Caco-2 (cell line): ENCODE data around the gene AFAP1L1. TPM values are rescaled to one million over a fixed set of nuclear protein-coding genes. Genes with fewer than 3 reads are reported as not detected.

Experiments
- BruUV-seq: library from RNA; stranded (reverse); fragments of 400-500 nt; replicated peaks from 2 replicates; lab custom pipeline; 2021; lab: Mats Ljungman, UMichigan
- CTCF ChIA-PET: fragments of 300-600 bp; sonication (Branson Sonifier 250); formaldehyde crosslinking; loops from one replicate; lab custom pipeline; 2022; ENCODE audit warnings: antibody characterized with exemption; lab: Charles Lee
- POLR2A ChIA-PET: fragments of 300-600 bp; sonication (Branson Sonifier 250); formaldehyde crosslinking; loops from one replicate; lab custom pipeline; 2022; ENCODE audit warnings: antibody characterized with exemption; lab: Charles Lee
- DNase-seq, 2 experiments: peaks; one replicate each; pipeline versions ENCODE4 v3.0.0 to v3.0.0-alpha.2; 2020 to 2022
- H3K27me3 ChIP-seq: replicated peaks from 2 replicates; pipeline ENCODE4 v1.6.0; 2011; ENCODE audit warnings: low read length; ENCODE audit not compliant: control insufficient read depth, insufficient read depth
- H3K36me3 ChIP-seq: 2 replicates; pipeline ENCODE4 v1.5.1; 2011; ENCODE audit warnings: low read length; ENCODE audit not compliant: control insufficient read depth, insufficient read depth
- H3K4me1 ChIP-seq: fragments of 250-450 bp; sonication (Bioruptor Pico); 2 replicates; pipeline ENCODE4 v1.5.1; 2020; ENCODE audit warnings: mild to moderate bottlenecking
- H3K4me3 ChIP-seq: 2 replicates; pipeline ENCODE4 v1.5.1; 2011; ENCODE audit warnings: low read depth, mild to moderate bottlenecking, control low read depth, low read length
- H3K9me3 ChIP-seq: fragments of 250-450 bp; sonication (Bioruptor Pico); 2 replicates; pipeline ENCODE4 v1.5.1; 2020; ENCODE audit warnings: mild to moderate bottlenecking, moderate library complexity
- H3K27ac Mint-ChIP-seq: one replicate; pipeline ENCODE4 v1.8.0; 2022; ENCODE audit warnings: mixed read lengths; ENCODE audit not compliant: unreplicated experiment
- H3K27me3 Mint-ChIP-seq: one replicate; pipeline ENCODE4 v1.8.0; 2022; ENCODE audit warnings: mixed read lengths; ENCODE audit not compliant: insufficient read depth, unreplicated experiment
- H3K36me3 Mint-ChIP-seq: one replicate; pipeline ENCODE4 v1.8.0; 2022; ENCODE audit warnings: mild to moderate bottlenecking, mixed read lengths; ENCODE audit not compliant: insufficient read depth, unreplicated experiment
- H3K4me1 Mint-ChIP-seq: one replicate; pipeline ENCODE4 v1.8.0; 2022; ENCODE audit warnings: low read depth, mixed read lengths; ENCODE audit not compliant: unreplicated experiment
- H3K4me3 Mint-ChIP-seq: one replicate; pipeline ENCODE4 v1.8.0; 2022; ENCODE audit warnings: mild to moderate bottlenecking, moderate library complexity, mixed read lengths; ENCODE audit not compliant: unreplicated experiment
- H3K9me3 Mint-ChIP-seq: one replicate; pipeline ENCODE4 v1.8.0; 2022; ENCODE audit warnings: mixed read lengths; ENCODE audit not compliant: unreplicated experiment
- CTCF ChIP-seq, 2 experiments: fragments of 200-600 bp in 1 of 2; IDR thresholded peaks; 1 replicate in 1 of 2; 2 replicates in 1 of 2; pipeline versions ENCODE4 v1.5.1 to v1.8.0; 2011 to 2022; ENCODE audit warnings: antibody characterized with exemption in 1 of 2, control low read depth in 1 of 2, inconsistent platforms in 1 of 2, low read depth in 1 of 2, low read length in 1 of 2, mild to moderate bottlenecking in 1 of 2, moderate library complexity in 1 of 2; ENCODE audit not compliant: insufficient read depth in 1 of 2, severe bottlenecking in 1 of 2, unreplicated experiment in 1 of 2
- intact Hi-C: fragments of 100-400 bp; cut with micrococcal nuclease; formaldehyde crosslinking; loops from one replicate; pipeline ENCODE4 v1.10.0; 2022; ENCODE audit not compliant: unreplicated experiment
- total RNA-seq: library from RNA; stranded (reverse); gene quantifications from 2 replicates; pipeline ENCODE4 v1.2.3, GENCODE V29; 2022

AFAP1L1 gene
- total RNA-seq, 1 experiment from 2014 or later = 0.45 TPM

GRCh38 chr5:149246906-149247305, 24.8 kb upstream of the AFAP1L1 start:
- TF ChIP-seq CTCF (IDR thresholded peaks at IDR 0.05; ENCODE audit: insufficient read depth in 1 of 2, low read depth in 1 of 2, low read length in 1 of 2, severe bottlenecking in 1 of 2, unreplicated experiment in 1 of 2) = no peak
- intact Hi-C loops = no loop called here
- POLR2A ChIA-PET = no interaction called here
- H3K4me1 Mint-ChIP-seq = no peaks in the 10 kb centered on the region
- H3K9me3 Mint-ChIP-seq = no peaks in the 10 kb centered on the region
- peaks cover 29% of the 10 kb centered on the region for H3K27me3 Mint-ChIP-seq
- no peaks in the 10 kb centered on the region for H3K4me1 ChIP-seq
- BruUV-seq = no TSS peak
- H3K27me3 ChIP-seq = no peaks in the 10 kb centered on the region; the same call in 1 of the 2 replicates
- H3K4me3 Mint-ChIP-seq = no peak overlapping the region
- no peak for DNase-seq
- H3K4me3 ChIP-seq = no peak overlapping the region
- no peaks in the 10 kb centered on the region for H3K36me3 Mint-ChIP-seq
- CTCF ChIA-PET = interaction anchor here (0.6 kb wide), 1 partner anchor 28 kb away, joined by 5 read pairs; no protein-coding TSS in a partner anchor
- H3K9me3 ChIP-seq = no peaks in the 10 kb centered on the region; the same call in 1 of the 2 replicates
- H3K27ac Mint-ChIP-seq = no peak overlapping the region
- H3K36me3 ChIP-seq = no peaks in the 10 kb centered on the region

GRCh38 chr5:149247726-149248125, 23.9 kb upstream of the AFAP1L1 start:
- Histone ChIP-seq H3K4me1 (no peaks in the 10 kb centered on the region), H3K4me3 (no peak overlapping the region), H3K27me3 (no peaks in the 10 kb centered on the region; the same call in 1 of the 2 replicates), H3K9me3 (no peaks in the 10 kb centered on the region), H3K36me3 (no peaks in the 10 kb centered on the region)
- no TSS peak for BruUV-seq
- H3K36me3 Mint-ChIP-seq = no peaks in the 10 kb centered on the region
- no peaks in the 10 kb centered on the region for H3K9me3 Mint-ChIP-seq
- no peak overlapping the region for H3K27ac Mint-ChIP-seq
- no peak for DNase-seq
- CTCF ChIA-PET = interaction anchor here (0.6 kb wide), 1 partner anchor 27 kb away, joined by 5 read pairs; no protein-coding TSS in a partner anchor
- H3K27me3 Mint-ChIP-seq = peaks cover 27% of the 10 kb centered on the region
- H3K4me1 Mint-ChIP-seq = no peaks in the 10 kb centered on the region
- intact Hi-C loops = no loop called here
- H3K4me3 Mint-ChIP-seq = no peak overlapping the region
- no peak for TF ChIP-seq CTCF (IDR thresholded peaks at IDR 0.05; ENCODE audit: insufficient read depth in 1 of 2, low read depth in 1 of 2, low read length in 1 of 2, severe bottlenecking in 1 of 2, unreplicated experiment in 1 of 2)
- POLR2A ChIA-PET = no interaction called here

- TF ChIP-seq CTCF (IDR thresholded peaks at IDR 0.05; ENCODE audit: insufficient read depth in 1 of 2, low read depth in 1 of 2, low read length in 1 of 2, severe bottlenecking in 1 of 2, unreplicated experiment in 1 of 2) = no peak
- no peak for DNase-seq
- H3K27me3 ChIP-seq = no peaks in the 10 kb centered on the region
- no peaks in the 10 kb centered on the region for H3K9me3 Mint-ChIP-seq
- peaks cover 16% of the 10 kb centered on the region for H3K27me3 Mint-ChIP-seq
- intact Hi-C loops = no loop called here
- H3K4me1 Mint-ChIP-seq = no peaks in the 10 kb centered on the region
- no TSS peak for BruUV-seq
- no peaks in the 10 kb centered on the region for H3K4me1 ChIP-seq
- no peaks in the 10 kb centered on the region for H3K36me3 ChIP-seq
- no peak overlapping the region for H3K27ac Mint-ChIP-seq
- CTCF ChIA-PET = no interaction called here
- H3K36me3 Mint-ChIP-seq = no peaks in the 10 kb centered on the region
- no peak overlapping the region for H3K4me3 ChIP-seq
- H3K9me3 ChIP-seq = no peaks in the 10 kb centered on the region
- no peak overlapping the region for H3K4me3 Mint-ChIP-seq
- POLR2A ChIA-PET = no interaction called here
These were observed 20.1 kb upstream of the AFAP1L1 start for GRCh38 chr5:149251546-149251945.
